ENCODE data around the gene DEPDC5. TPM values are rescaled to one million over a fixed set of nuclear protein-coding genes. Genes with fewer than 3 reads are reported as not detected.

The DEPDC5 gene
- total and polyA plus RNA-seq, 2 of the 8 experiments (the other 6 are each of a cell fraction or from before 2014, with no cell fraction given): 18.3 to 26.5 TPM

DNA sequence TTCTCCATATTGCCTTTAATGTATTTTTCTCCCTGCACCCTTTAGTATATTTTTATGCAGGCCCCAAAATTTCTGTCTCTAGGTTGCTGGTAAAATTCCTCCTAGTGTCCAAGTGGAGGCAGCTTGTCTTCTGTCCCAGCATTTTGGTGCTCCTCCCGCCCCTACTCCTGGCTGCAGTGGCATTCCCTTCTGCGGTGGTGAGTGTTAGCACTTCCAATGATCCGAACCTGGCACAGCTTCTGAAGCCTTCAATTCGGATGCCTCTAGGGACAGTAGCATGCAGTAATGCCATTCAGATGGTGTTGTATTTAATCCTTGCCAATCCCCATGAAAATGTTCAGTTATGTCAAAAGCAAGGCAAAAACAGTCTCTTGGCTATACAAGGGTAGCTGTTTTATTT, 196.4 kb downstream of the DEPDC5 start:
- CTCF ChIA-PET (ENCODE audit: partially characterized antibody): interaction anchor here (0.7 to 3.5 kb wide), 13 partner anchors 7 to 131 kb away, joined by 3 to 21 read pairs (median 5); no protein-coding TSS in a partner anchor
- peaks cover 0 to 51% (median 11%) of the 10 kb centered on the region in 4 experiments; a peak in 7 of 8 replicates for H3K36me3 ChIP-seq (ENCODE audit: control insufficient read depth in 2 of 4, insufficient read depth in 4 of 4, low read length in 3 of 4)

More for the DNA sequence above, 196.4 kb downstream of the DEPDC5 start:
- no peak for FAIRE-seq
- Histone ChIP-seq H4K8ac (ENCODE audit: extremely low read depth, insufficient read depth, low read length) (no peak overlapping the region), H3K9me3 (ENCODE audit: insufficient read depth in 2 of 2, low read depth in 1 of 2, low read length in 1 of 2) (no peaks in the 10 kb centered on the region), H3K27me3 (replicated peaks in 1 of 4; ENCODE audit: control insufficient read depth in 3 of 4, extremely low read depth in 1 of 4, insufficient read depth in 3 of 4, low read length in 3 of 4) (no peaks in the 10 kb centered on the region), H3K18ac (ENCODE audit: extremely low read depth, low read length) (no peak overlapping the region), H4K5ac (ENCODE audit: insufficient read length, low read depth, low read length) (no peak overlapping the region), H3K23me2 (ENCODE audit: low read depth, low read length) (peaks cover 4% of the 10 kb centered on the region; the same call in 1 of the 2 replicates), H3K4me3 (ENCODE audit: extremely low read depth in 1 of 4, insufficient read depth in 2 of 4, low read depth in 3 of 4, low read length in 4 of 4) (no peak overlapping the region), H3K9ac (replicated peaks in 1 of 4; ENCODE audit: extremely low read depth in 1 of 4, low read depth in 3 of 4, low read length in 3 of 4) (no peak overlapping the region), H2BK5ac (ENCODE audit: low read depth, low read length) (no peak overlapping the region), H3K56ac (replicated peaks; ENCODE audit: insufficient read length, low read depth, low read length) (no peak overlapping the region), H3K4me1 (replicated peaks in 1 of 4; ENCODE audit: control insufficient read depth in 3 of 4, insufficient read depth in 4 of 4, low read length in 3 of 4) (peaks cover 8 to 18% (median 13%) of the 10 kb centered on the region in 4 experiments; a peak in 6 of 7 replicates), H3K14ac (ENCODE audit: insufficient read length) (no peak overlapping the region), H2AFZ (ENCODE audit: low read length) (no peak overlapping the region), H4K20me1 (replicated peaks in 1 of 2; ENCODE audit: control insufficient read depth in 1 of 2, insufficient read depth in 2 of 2, low read length in 2 of 2) (peaks cover 35 to 41% of the 10 kb centered on the region in 2 experiments), H2BK120ac (replicated peaks; ENCODE audit: low read depth, low read length) (no peak overlapping the region), H3K23ac (ENCODE audit: insufficient read length) (no peak overlapping the region), H2AK5ac (ENCODE audit: low read depth, low read length) (no peak overlapping the region), H3K4me2 (ENCODE audit: insufficient read depth in 1 of 2, low read depth in 2 of 2, low read length in 2 of 2) (no peak overlapping the region), H3K79me2 (ENCODE audit: control insufficient read depth in 1 of 2, insufficient read depth in 2 of 2, low read length in 2 of 2) (peaks cover 36 to 100% of the 10 kb centered on the region in 2 experiments), H2BK12ac (ENCODE audit: low read depth, low read length) (no peak overlapping the region), H4K91ac (replicated peaks; ENCODE audit: insufficient read length, low read length) (no peak overlapping the region), H3K27ac (ENCODE audit: low read depth, low read length) (no peak overlapping the region), H2BK20ac (ENCODE audit: low read length) (no peak overlapping the region), H3K4ac (replicated peaks; ENCODE audit: insufficient read length, low read depth, low read length) (no peak overlapping the region), H3K79me1 (ENCODE audit: low read depth, low read length) (peaks cover 15% of the 10 kb centered on the region), H2BK15ac (ENCODE audit: low read length) (no peak overlapping the region)
- no peak for DNase-seq (ENCODE audit: low read depth in 1 of 2, low spot score in 2 of 2)
- TF ChIP-seq JUND (IDR thresholded peaks at IDR 0.05; ENCODE audit: low read length): no peak
- no peak for TF ChIP-seq TCF12 (IDR thresholded peaks at IDR 0.05; ENCODE audit: low read depth, low read length)
- TF ChIP-seq, protein P1, sequence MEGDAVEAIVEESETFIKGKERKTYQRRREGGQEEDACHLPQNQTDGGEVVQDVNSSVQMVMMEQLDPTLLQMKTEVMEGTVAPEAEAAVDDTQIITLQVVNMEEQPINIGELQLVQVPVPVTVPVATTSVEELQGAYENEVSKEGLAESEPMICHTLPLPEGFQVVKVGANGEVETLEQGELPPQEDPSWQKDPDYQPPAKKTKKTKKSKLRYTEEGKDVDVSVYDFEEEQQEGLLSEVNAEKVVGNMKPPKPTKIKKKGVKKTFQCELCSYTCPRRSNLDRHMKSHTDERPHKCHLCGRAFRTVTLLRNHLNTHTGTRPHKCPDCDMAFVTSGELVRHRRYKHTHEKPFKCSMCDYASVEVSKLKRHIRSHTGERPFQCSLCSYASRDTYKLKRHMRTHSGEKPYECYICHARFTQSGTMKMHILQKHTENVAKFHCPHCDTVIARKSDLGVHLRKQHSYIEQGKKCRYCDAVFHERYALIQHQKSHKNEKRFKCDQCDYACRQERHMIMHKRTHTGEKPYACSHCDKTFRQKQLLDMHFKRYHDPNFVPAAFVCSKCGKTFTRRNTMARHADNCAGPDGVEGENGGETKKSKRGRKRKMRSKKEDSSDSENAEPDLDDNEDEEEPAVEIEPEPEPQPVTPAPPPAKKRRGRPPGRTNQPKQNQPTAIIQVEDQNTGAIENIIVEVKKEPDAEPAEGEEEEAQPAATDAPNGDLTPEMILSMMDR (IDR thresholded peaks at IDR 0.05; ENCODE audit: control extremely low read depth in 1 of 3, insufficient read depth in 1 of 3, low read depth in 1 of 3, low read length in 3 of 3): no peak
- TF ChIP-seq KDM5A (IDR thresholded peaks at IDR 0.05; ENCODE audit: low read length): no peak
- TF ChIP-seq CTBP2 (IDR thresholded peaks at IDR 0.05; ENCODE audit: borderline replicate concordance, insufficient read depth, insufficient read length, low read length): no peak
- no peak for TF ChIP-seq RAD21 (IDR thresholded peaks at IDR 0.05 in 1 of 2, conservative IDR thresholded peaks at IDR 0.05 in 1 of 2; ENCODE audit: low read depth in 2 of 2, low read length in 2 of 2)
- WGBS, 2 experiments (ENCODE audit: extremely low coverage in 1 of 2, insufficient coverage in 1 of 2, insufficient read length in 1 of 2, insufficient replicate concordance in 2 of 2, low coverage in 1 of 2, low lambda C conversion rate in 2 of 2, missing lambda C conversion rate in 1 of 2): 89% methylated on average over 4 of the region's 4 CpGs; no CpG with 5 or more reads in 1 of the 2 experiments
- POLR2A ChIA-PET (ENCODE audit: partially characterized antibody): interaction anchor here (1.3 to 2.6 kb wide), 5 partner anchors 9 to 76 kb away, joined by 4 to 13 read pairs (median 6); no protein-coding TSS in a partner anchor
